ENCODE data around the gene NT5DC2. TPM values are rescaled to one million over a fixed set of nuclear protein-coding genes. Genes with fewer than 3 reads are reported as not detected.

NT5DC2 gene
- total RNA-seq, 3 donors from 2014 or later (not counting 1 experiment from before 2014, with no cell fraction given) = 2.2 to 10.7 (median 2.2) TPM

GRCh38 chr3:52516509-52517195 lies 17.0 kb downstream of the NT5DC2 start:
- Histone ChIP-seq H3K4me3 (ENCODE audit: low read length) (no peak overlapping the region), H3K27ac (ENCODE audit: low read length) (no peak overlapping the region), H3K36me3 (ENCODE audit: control insufficient read depth, insufficient read depth, low read length) (no peaks in the 10 kb centered on the region), H3K27me3 (ENCODE audit: control insufficient read depth, insufficient read depth, low read length) (no peaks in the 10 kb centered on the region), H3K4me1 (ENCODE audit: control insufficient read depth, insufficient read depth, low read length) (no peaks in the 10 kb centered on the region), H3K9me3 (ENCODE audit: control insufficient read depth, insufficient read depth, low read length) (no peaks in the 10 kb centered on the region)
- no peak for TF ChIP-seq CTCF (IDR thresholded peaks at IDR 0.05)
- WGBS (ENCODE audit: insufficient coverage) = 93% methylated on average over 19 of the region's 19 CpGs
- Mint-ChIP-seq H3K27ac (no peak overlapping the region), H3K36me3 (no peaks in the 10 kb centered on the region), H3K4me3 (no peak overlapping the region), H3K27me3 (ENCODE audit: low read depth in 2 of 2) (no peaks in the 10 kb centered on the region), H3K4me1 (no peaks in the 10 kb centered on the region), H3K9me3 (no peaks in the 10 kb centered on the region)
- no peak for DNase-seq
- intact Hi-C loops (cut with micrococcal nuclease) = no loop called here
- no peak for ATAC-seq

- no peaks in the 10 kb centered on the region for H3K9me3 Mint-ChIP-seq
- ATAC-seq (no peak), DNase-seq (no peak)
- H3K4me1 ChIP-seq (ENCODE audit: control insufficient read depth, insufficient read depth, low read length) = no peaks in the 10 kb centered on the region
- WGBS (ENCODE audit: insufficient coverage) = 75% methylated on average over 6 of the region's 6 CpGs
- no peaks in the 10 kb centered on the region for H3K36me3 Mint-ChIP-seq
- H3K9me3 ChIP-seq (ENCODE audit: control insufficient read depth, insufficient read depth, low read length) = no peaks in the 10 kb centered on the region
- no peaks in the 10 kb centered on the region for H3K27me3 ChIP-seq (ENCODE audit: control insufficient read depth, insufficient read depth, low read length)
- H3K27ac ChIP-seq (ENCODE audit: low read length) = no peak overlapping the region
- H3K4me1 Mint-ChIP-seq = no peaks in the 10 kb centered on the region
- no peaks in the 10 kb centered on the region for H3K27me3 Mint-ChIP-seq (ENCODE audit: low read depth in 2 of 2)
- H3K27ac Mint-ChIP-seq = no peak overlapping the region
- H3K4me3 ChIP-seq (ENCODE audit: low read length) = no peak overlapping the region
- H3K36me3 ChIP-seq (ENCODE audit: control insufficient read depth, insufficient read depth, low read length) = no peaks in the 10 kb centered on the region
- intact Hi-C loops (cut with micrococcal nuclease) = no loop called here
- H3K4me3 Mint-ChIP-seq = no peak overlapping the region
- no peak for TF ChIP-seq CTCF (IDR thresholded peaks at IDR 0.05)
These were observed 18.5 kb downstream of the NT5DC2 start for GRCh38 chr3:52515192-52515591.

- Mint-ChIP-seq H3K9me3 (no peaks in the 10 kb centered on the region), H3K27me3 (ENCODE audit: low read depth in 2 of 2) (no peaks in the 10 kb centered on the region), H3K4me1 (no peaks in the 10 kb centered on the region), H3K27ac (no peak overlapping the region), H3K4me3 (no peak overlapping the region), H3K36me3 (no peaks in the 10 kb centered on the region)
- DNase-seq = no peak
- H3K27ac ChIP-seq (ENCODE audit: low read length) = no peak overlapping the region
- H3K9me3 ChIP-seq (ENCODE audit: control insufficient read depth, insufficient read depth, low read length) = no peaks in the 10 kb centered on the region
- no peaks in the 10 kb centered on the region for H3K27me3 ChIP-seq (ENCODE audit: control insufficient read depth, insufficient read depth, low read length)
- TF ChIP-seq CTCF (IDR thresholded peaks at IDR 0.05) = no peak
- no peak overlapping the region for H3K4me3 ChIP-seq (ENCODE audit: low read length)
- H3K4me1 ChIP-seq (ENCODE audit: control insufficient read depth, insufficient read depth, low read length) = no peaks in the 10 kb centered on the region
- no peak for ATAC-seq
- WGBS (ENCODE audit: insufficient coverage) = 88% methylated on average over 10 of the region's 11 CpGs
- intact Hi-C loops (cut with micrococcal nuclease) = no loop called here
- H3K36me3 ChIP-seq (ENCODE audit: control insufficient read depth, insufficient read depth, low read length) = no peaks in the 10 kb centered on the region
These were observed 19.1 kb downstream of the NT5DC2 start for GRCh38 chr3:52514576-52514975.

GRCh38 chr3:52513281-52513680 lies 20.4 kb downstream of the NT5DC2 start:
- H3K4me1 Mint-ChIP-seq = no peaks in the 10 kb centered on the region
- no peak overlapping the region for H3K27ac Mint-ChIP-seq
- no peak overlapping the region for H3K4me3 Mint-ChIP-seq
- TF ChIP-seq CTCF (IDR thresholded peaks at IDR 0.05) = no peak
- 83% methylated on average over 7 of the region's 7 CpGs for WGBS (ENCODE audit: insufficient coverage)
- H3K27me3 Mint-ChIP-seq (ENCODE audit: low read depth in 2 of 2) = no peaks in the 10 kb centered on the region
- H3K36me3 Mint-ChIP-seq = no peaks in the 10 kb centered on the region
- Histone ChIP-seq H3K27me3 (ENCODE audit: control insufficient read depth, insufficient read depth, low read length) (no peaks in the 10 kb centered on the region), H3K36me3 (ENCODE audit: control insufficient read depth, insufficient read depth, low read length) (no peaks in the 10 kb centered on the region), H3K9me3 (ENCODE audit: control insufficient read depth, insufficient read depth, low read length) (no peaks in the 10 kb centered on the region), H3K27ac (ENCODE audit: low read length) (no peak overlapping the region), H3K4me3 (ENCODE audit: low read length) (no peak overlapping the region), H3K4me1 (ENCODE audit: control insufficient read depth, insufficient read depth, low read length) (no peaks in the 10 kb centered on the region)
- no peaks in the 10 kb centered on the region for H3K9me3 Mint-ChIP-seq
- ATAC-seq (no peak), DNase-seq (no peak)
- intact Hi-C loops (cut with micrococcal nuclease) = no loop called here
